ENCODE data around the gene SORCS1.

Gene SORCS1

GRCh38 chr10:107163881-107164861 is at the start of gene SORCS1:
TSS of gene SORCS1 (minus strand) at chr10:107164706.
- DNase-seq: no peak

GRCh38 chr10:107214261-107214660 is 49.8 kb upstream of the SORCS1 start:
- DNase-seq: no peak

GRCh38 chr10:107213861-107214260 is 49.4 kb upstream of the SORCS1 start:
- no peak for DNase-seq

GRCh38 chr10:107206833-107207232 is 42.3 kb upstream of the SORCS1 start:
- no peak for DNase-seq

- no peak for DNase-seq
Measured at GRCh38 chr10:107169516-107169915, 5.0 kb upstream of the SORCS1 start.

- DNase-seq: no peak
Measured at GRCh38 chr10:107168738-107169137, 4.2 kb upstream of the SORCS1 start.

GRCh38 chr10:107166403-107166802 is 1.9 kb upstream of the SORCS1 start:
- DNase-seq: no peak

- DNase-seq: no peak
Measured at GRCh38 chr10:107164992-107165391, 486 bp upstream of the SORCS1 start.

GRCh38 chr10:107163076-107163855 is 1.2 kb downstream of the SORCS1 start:
- no peak for DNase-seq

- no peak for DNase-seq
Measured at GRCh38 chr10:107160866-107161265, 3.6 kb downstream of the SORCS1 start.

GRCh38 chr10:107159871-107160270 is 4.6 kb downstream of the SORCS1 start:
- no peak for DNase-seq

GRCh38 chr10:107157071-107157470 is 7.4 kb downstream of the SORCS1 start:
- no peak for DNase-seq

GRCh38 chr10:107152087-107152486 is 12.4 kb downstream of the SORCS1 start:
- no peak for DNase-seq

GRCh38 chr10:107148906-107149305 is 15.6 kb downstream of the SORCS1 start:
- no peak for DNase-seq

GRCh38 chr10:107144490-107144889 is 20.0 kb downstream of the SORCS1 start:
- no peak for DNase-seq

- no peak for DNase-seq
Measured at GRCh38 chr10:107141524-107142061, 22.9 kb downstream of the SORCS1 start.

GRCh38 chr10:107139237-107139636 is 25.3 kb downstream of the SORCS1 start:
- DNase-seq: no peak

GRCh38 chr10:107133656-107134055 is 30.9 kb downstream of the SORCS1 start:
- no peak for DNase-seq

GRCh38 chr10:107129000-107129399 is 35.5 kb downstream of the SORCS1 start:
- no peak for DNase-seq

- DNase-seq: no peak
Measured at GRCh38 chr10:107126512-107127065, 37.9 kb downstream of the SORCS1 start.

GRCh38 chr10:107122703-107123102 is 41.8 kb downstream of the SORCS1 start:
- no peak for DNase-seq

- DNase-seq: no peak
Measured at GRCh38 chr10:107118866-107119265, 45.6 kb downstream of the SORCS1 start.

- DNase-seq: no peak
Measured at GRCh38 chr10:107104026-107104652, 60.4 kb downstream of the SORCS1 start.

All from activated naive CD4-positive, alpha-beta T cell (primary cell).